Osteoblast (primary cell): Measurements from ENCODE around the gene FBN2. TPM values are rescaled to one million over a fixed set of nuclear protein-coding genes. Genes with fewer than 3 reads are reported as not detected.

Experiments
- DNase-seq: peaks from one replicate; pipeline ENCODE4 v3.0.0; 2011; ENCODE audit warnings: low spot score, mixed read lengths; ENCODE audit not compliant: insufficient read length; ENCODE audit errors: missing footprints
- H2AFZ ChIP-seq: 2 replicates; pipeline ENCODE4 v1.6.0; 2011; ENCODE audit warnings: mild to moderate bottlenecking, low read length
- H3K27ac ChIP-seq: 2 replicates; pipeline ENCODE4 v1.5.1; 2011; ENCODE audit warnings: mild to moderate bottlenecking, low read depth, low read length, moderate library complexity
- H3K27me3 ChIP-seq: 2 replicates; pipeline ENCODE4 v1.6.0; 2012; ENCODE audit warnings: mild to moderate bottlenecking, control low read depth, inconsistent platforms, low read length, moderate library complexity; ENCODE audit not compliant: insufficient read depth
- H3K36me3 ChIP-seq: 2 replicates; pipeline ENCODE4 v1.5.1; 2011; ENCODE audit warnings: mild to moderate bottlenecking, low read length, control low read depth, moderate library complexity; ENCODE audit not compliant: insufficient read depth
- H3K4me1 ChIP-seq: 2 replicates; pipeline ENCODE4 v1.5.1; 2011; ENCODE audit warnings: mild to moderate bottlenecking, low read length, control low read depth, moderate library complexity; ENCODE audit not compliant: insufficient read depth
- H3K4me2 ChIP-seq: 2 replicates; pipeline ENCODE4 v1.6.0; 2011; ENCODE audit warnings: mild to moderate bottlenecking, low read length; ENCODE audit not compliant: insufficient read depth
- H3K4me3 ChIP-seq: fragments of 200-600 bp; sonication (generic); 3 replicates; pipeline ENCODE4 v1.5.1; 2012; ENCODE audit warnings: mild to moderate bottlenecking, low read length, inconsistent platforms; ENCODE audit not compliant: insufficient read depth
- H3K79me2 ChIP-seq: 2 replicates; pipeline ENCODE4 v1.6.0; 2012; ENCODE audit warnings: mild to moderate bottlenecking, low read length, control low read depth, inconsistent platforms; ENCODE audit not compliant: insufficient read depth
- H3K9me3 ChIP-seq: 2 replicates; pipeline ENCODE4 v1.5.1; 2011; ENCODE audit warnings: low read depth, low read length, control low read depth
- H4K20me1 ChIP-seq: 2 replicates; pipeline ENCODE4 v1.6.0; 2012; ENCODE audit warnings: mild to moderate bottlenecking, low read length, control low read depth; ENCODE audit not compliant: insufficient read depth
- CTCF ChIP-seq: IDR thresholded peaks from 2 replicates; pipeline ENCODE4 v1.5.1; 2011; ENCODE audit warnings: mild to moderate bottlenecking, low read depth, low read length, moderate library complexity; ENCODE audit errors: extremely low read depth
- total RNA-seq: library from RNA; depleted of rRNA; stranded (reverse); fragments of >200 nt; gene quantifications from 2 replicates; pipeline ENCODE4 v1.2.3, GENCODE V29; 2012

The FBN2 gene
- total RNA-seq, 1 donor: 16.6 TPM

GRCh38 chr5:128579093-128579492 lies 41.0 kb upstream of the FBN2 start:
- no peak for TF ChIP-seq CTCF
- no peaks in the 10 kb centered on the region for H3K9me3 ChIP-seq
- peak; percentile 26 for DNase-seq
- no peaks in the 10 kb centered on the region for H3K27me3 ChIP-seq
- H3K36me3 ChIP-seq: no peaks in the 10 kb centered on the region
- H3K79me2 ChIP-seq: no peaks in the 10 kb centered on the region
- peak overlapping the region; percentile 44 for H3K27ac ChIP-seq
- no peak overlapping the region for H2AFZ ChIP-seq
- H3K4me2 ChIP-seq: peak overlapping the region; percentile 41
- no peak overlapping the region for H3K4me3 ChIP-seq
- no peaks in the 10 kb centered on the region for H4K20me1 ChIP-seq
- H3K4me1 ChIP-seq: peaks cover 11% of the 10 kb centered on the region

- Histone ChIP-seq H2AFZ (no peak overlapping the region), H3K36me3 (no peaks in the 10 kb centered on the region), H3K4me2 (no peak overlapping the region), H3K4me3 (no peak overlapping the region), H3K79me2 (no peaks in the 10 kb centered on the region), H3K4me1 (peaks cover 4% of the 10 kb centered on the region), H3K27ac (no peak overlapping the region), H3K9me3 (no peaks in the 10 kb centered on the region), H3K27me3 (no peaks in the 10 kb centered on the region), H4K20me1 (no peaks in the 10 kb centered on the region)
- no peak for TF ChIP-seq CTCF
- DNase-seq: no peak
Measured at GRCh38 chr5:128574041-128574440, 36.0 kb upstream of the FBN2 start.

GRCh38 chr5:128572930-128573319 lies 34.9 kb upstream of the FBN2 start:
- Histone ChIP-seq H3K27ac (no peak overlapping the region), H3K4me3 (no peak overlapping the region), H3K4me1 (no peaks in the 10 kb centered on the region), H3K36me3 (no peaks in the 10 kb centered on the region), H3K4me2 (no peak overlapping the region), H3K9me3 (no peaks in the 10 kb centered on the region), H3K27me3 (no peaks in the 10 kb centered on the region), H2AFZ (no peak overlapping the region), H3K79me2 (no peaks in the 10 kb centered on the region), H4K20me1 (no peaks in the 10 kb centered on the region)
- TF ChIP-seq CTCF: no peak
- no peak for DNase-seq

GRCh38 chr5:128572051-128572929 lies 34.2 kb upstream of the FBN2 start:
- no peaks in the 10 kb centered on the region for H3K9me3 ChIP-seq
- H3K4me3 ChIP-seq: no peak overlapping the region
- TF ChIP-seq CTCF: no peak
- H3K36me3 ChIP-seq: no peaks in the 10 kb centered on the region
- no peak overlapping the region for H3K4me2 ChIP-seq
- no peaks in the 10 kb centered on the region for H3K79me2 ChIP-seq
- H3K4me1 ChIP-seq: no peaks in the 10 kb centered on the region
- H4K20me1 ChIP-seq: no peaks in the 10 kb centered on the region
- H3K27ac ChIP-seq: no peak overlapping the region
- peak overlapping the region; percentile 28 for H2AFZ ChIP-seq
- no peaks in the 10 kb centered on the region for H3K27me3 ChIP-seq
- DNase-seq: no peak
